Measurements from ENCODE around the gene ARHGEF28.

ARHGEF28 gene

GRCh38 chr5:73619606-73620333 lies 6.2 kb upstream of the ARHGEF28 start:
- DNase-seq (ENCODE audit: low spot score) = no peak

GRCh38 chr5:73620334-73620687 lies 5.7 kb upstream of the ARHGEF28 start:
- no peak for DNase-seq (ENCODE audit: low spot score)

DNA sequence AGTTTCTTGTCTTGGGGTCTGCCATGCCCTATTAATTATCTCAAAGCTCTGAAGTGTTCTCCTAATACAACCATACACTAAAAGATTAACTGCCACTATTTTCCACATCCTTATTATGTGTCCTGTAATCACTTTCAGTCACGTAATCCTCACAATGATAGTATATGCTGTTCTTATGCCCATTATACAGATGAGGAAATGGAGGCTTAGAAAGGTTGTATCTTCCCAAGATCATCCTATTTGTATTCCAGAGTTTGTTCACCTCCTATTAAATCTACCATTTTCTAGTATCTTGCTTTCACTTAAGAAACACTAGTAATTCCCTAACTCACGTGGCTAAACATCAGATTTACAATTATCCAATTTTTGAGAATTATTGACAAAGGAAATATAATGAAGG lies 2.9 kb upstream of the ARHGEF28 start:
- DNase-seq (ENCODE audit: low spot score) = no peak

DNA sequence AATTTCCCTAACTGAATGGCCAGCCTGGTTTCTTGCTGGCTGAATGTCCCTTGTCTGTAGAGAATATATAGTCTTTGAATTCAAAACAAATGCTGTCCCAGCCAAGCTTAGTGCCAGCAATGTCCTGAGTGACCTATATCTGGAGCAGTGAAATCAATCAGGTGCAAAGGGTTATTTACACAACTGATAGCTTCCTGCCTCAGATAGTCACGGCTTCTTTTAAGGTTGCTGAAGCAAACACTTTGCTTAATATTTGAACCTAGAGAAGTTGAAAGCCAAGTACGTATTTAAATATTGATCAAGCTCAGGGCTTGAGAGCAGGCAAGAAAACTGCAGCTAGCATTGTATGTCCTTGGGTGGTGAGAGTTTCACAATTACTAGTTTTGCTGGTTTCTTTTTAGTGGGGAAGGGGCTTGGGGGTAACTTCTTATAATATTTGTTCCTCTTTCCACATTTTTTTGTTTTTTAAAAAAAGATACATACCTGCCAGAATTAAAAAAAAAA lies 2.0 kb upstream of the ARHGEF28 start:
- no peak for DNase-seq (ENCODE audit: low spot score)

DNA sequence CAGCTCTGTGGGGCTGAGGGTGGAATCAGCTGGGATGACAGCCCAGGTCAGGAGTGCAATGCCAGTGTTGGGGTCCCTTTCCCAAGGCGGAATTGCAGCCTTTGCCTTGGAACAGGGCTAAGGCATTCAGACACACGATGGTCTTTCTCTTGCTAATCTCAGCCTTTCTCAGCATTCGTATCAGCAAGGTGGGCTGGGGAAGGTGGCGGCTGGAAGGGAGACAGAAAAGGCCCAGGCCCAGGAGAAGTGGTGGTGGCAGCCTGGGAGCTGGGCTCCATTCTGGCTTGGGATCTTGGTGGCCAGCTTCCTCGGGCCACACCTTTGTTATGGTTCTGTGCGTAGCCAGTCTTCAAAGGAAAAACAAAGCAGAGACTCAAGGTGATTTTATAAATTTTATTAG lies 1.1 kb upstream of the ARHGEF28 start:
- no peak for DNase-seq (ENCODE audit: low spot score)

DNA sequence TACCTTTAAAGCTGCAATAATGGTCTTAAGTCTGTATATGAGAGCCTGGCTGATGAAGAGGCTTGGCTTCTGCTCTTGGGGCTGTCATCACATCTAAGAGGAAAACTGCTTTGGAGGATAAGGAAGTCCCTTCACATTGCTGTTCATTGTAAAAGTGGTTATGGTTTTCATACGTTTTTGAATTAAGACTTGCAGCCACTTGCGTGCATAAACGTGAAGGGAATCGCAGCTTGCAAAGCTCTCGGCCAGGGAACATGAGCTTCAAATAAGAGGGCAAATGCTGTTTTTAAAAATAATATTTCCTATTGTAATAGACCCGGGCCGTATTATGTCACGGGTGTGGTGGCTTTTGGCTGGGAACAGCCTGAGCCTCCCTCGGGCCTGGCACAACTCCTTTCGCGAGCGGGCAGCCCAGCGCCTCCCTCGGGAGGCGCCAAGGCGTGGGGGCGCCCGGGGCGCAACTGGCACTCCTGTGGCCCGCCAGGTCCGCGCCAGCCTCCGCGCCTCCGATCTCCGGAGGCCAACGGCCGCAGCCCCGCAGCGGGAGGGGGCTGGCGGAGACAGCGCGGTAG lies 538 bp upstream of the ARHGEF28 start:
- DNase-seq (ENCODE audit: low spot score) = no peak

DNA sequence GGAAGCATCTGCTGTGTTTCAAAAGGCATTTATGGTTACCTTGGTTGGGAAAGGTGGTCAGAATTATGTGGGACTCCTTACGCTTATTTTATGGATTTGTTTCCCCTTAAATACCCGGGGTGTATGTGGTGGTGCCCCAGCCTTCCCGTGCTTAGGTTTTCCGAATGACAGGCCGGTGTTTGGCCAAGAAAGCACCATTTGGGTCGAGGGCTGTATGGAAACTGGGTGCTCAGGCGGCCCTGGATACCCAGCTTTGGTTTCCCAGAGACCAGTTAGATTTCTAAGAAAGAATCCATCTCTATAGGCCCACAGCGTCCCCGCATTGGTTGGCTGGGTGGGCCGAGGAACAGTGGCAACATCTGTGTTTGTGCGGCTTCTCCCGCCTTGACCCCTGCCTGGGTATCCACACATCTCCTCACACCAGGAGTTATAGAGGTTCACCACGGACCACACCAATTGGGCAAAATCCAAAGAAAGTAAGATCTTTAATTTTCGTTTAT lies 868 bp downstream of the ARHGEF28 start:
- no peak for DNase-seq (ENCODE audit: low spot score)

DNA sequence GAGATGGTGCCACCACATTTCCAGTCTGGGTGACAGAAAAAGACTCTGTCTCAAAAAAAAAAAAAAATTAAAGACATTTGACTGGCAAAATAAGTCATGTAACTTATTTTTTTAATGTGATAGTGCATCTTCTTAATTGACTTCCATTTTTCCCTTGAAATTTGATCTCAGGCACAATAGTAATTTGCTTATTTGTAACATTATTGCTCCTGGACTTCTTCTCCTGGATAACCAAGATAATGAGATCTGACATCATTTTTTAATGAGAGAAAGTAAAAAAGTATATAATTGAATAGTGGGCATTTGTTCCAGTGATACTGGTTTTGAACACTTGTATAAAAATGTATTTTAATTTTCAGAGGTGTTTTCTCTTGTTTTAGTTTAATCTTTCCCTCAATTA lies 3.5 kb downstream of the ARHGEF28 start:
- DNase-seq (ENCODE audit: low spot score) = no peak

- no peak for DNase-seq (ENCODE audit: low spot score)
Observed at GRCh38 chr5:73630765-73631164, 4.8 kb downstream of the ARHGEF28 start.

- no peak for DNase-seq (ENCODE audit: low spot score)
Observed at GRCh38 chr5:73631500-73631899, 5.5 kb downstream of the ARHGEF28 start.

DNA sequence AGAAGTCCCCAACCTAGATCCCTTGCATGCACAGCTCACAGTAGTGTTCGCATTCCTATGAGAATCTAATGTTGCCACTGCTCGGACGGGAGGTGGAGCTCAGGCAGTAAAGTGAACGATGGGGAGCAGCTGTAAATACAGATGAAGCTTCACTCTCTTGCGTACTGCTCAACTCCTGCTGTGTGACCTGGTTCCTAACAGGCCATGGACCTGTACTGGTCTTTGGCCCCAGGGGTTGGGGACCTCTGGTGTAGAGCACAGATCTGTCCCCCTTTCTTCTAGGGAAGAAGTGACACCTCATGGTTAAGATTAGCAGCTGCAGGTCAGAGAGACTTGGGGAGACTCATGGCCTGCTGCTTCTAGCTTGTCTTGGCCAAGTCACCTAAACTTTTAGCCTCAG lies 7.1 kb downstream of the ARHGEF28 start:
- DNase-seq (ENCODE audit: low spot score) = no peak

- no peak for DNase-seq (ENCODE audit: low spot score)
Observed at GRCh38 chr5:73636408-73636807, 10.4 kb downstream of the ARHGEF28 start.

DNA sequence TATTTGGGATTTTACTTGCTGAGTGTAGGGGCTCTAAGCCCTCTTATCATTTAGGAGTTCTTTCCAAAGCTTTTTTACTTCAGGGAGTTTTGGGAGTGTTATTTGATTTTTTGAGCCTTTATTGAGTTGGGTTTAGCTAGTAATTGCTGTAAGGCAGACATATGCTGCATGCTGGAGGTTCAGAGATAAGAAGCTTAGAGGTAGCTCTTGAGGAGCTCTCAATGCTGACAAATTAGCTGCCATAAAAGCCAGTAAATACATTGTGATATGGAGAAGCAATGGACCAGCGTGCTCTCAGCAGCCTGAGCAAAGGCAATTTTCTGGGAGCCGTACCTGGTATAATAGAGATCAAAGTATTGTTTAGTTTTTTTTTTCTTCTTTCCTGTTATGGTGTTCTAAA lies 11.6 kb downstream of the ARHGEF28 start:
- DNase-seq (ENCODE audit: low spot score) = no peak

DNA sequence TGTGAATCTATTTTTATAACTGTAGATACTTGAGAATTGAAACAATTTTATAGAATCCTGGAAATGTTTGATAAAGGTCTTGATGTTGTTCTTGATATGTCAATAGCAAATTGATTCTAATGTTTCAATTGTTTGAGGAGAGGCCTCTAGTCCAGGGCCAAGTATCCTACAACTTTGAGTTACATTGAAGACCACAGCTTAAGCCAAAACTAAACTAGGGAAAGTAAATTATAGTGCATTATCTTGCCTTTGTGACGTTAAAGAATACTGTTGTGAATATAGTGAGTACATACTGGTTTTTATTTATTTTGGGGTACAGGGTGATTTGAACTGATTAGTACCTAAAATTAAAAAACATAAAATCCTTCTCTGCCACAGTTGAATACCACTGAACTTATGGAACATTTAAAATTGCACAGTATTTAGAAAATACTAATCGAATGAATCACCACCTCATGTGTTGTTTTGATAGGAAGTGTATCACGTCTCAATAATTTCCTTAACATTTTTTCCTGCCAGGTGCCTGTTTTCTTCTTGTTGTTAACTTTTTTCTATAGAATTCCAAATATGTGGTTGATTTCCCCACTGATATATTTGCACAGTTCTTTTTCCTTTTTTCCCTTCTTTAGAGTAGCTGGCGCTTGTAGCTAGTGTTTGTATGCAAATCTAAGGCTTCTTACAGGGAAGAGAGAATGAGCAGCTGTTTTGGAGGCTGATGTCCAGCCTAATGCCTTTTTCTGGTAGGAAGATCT lies 12.5 kb downstream of the ARHGEF28 start:
- DNase-seq (ENCODE audit: low spot score) = no peak

- DNase-seq (ENCODE audit: low spot score) = no peak
Observed at GRCh38 chr5:73640861-73641320, 14.9 kb downstream of the ARHGEF28 start.

- no peak for DNase-seq (ENCODE audit: low spot score)
Observed at GRCh38 chr5:73641811-73642210, 15.8 kb downstream of the ARHGEF28 start.

DNA sequence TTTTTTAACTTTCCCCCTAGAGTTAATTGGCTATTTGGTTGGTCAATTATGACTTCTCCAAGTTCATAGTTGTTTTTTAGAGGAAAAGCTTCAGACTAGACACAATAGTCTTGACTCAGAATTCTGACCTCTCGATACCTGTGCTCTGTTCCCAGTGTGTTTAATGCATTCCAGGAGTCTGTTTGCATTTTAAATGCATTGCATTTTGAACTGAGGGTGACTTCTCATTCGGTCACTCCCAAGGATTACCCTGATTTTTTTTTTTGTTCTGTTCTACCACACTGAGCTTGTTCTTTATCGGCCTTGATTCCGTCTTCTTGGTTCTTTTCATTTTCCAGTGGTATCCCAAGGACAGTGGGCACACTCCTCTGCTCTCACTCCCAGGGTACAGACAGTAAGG lies 16.3 kb downstream of the ARHGEF28 start:
- no peak for DNase-seq (ENCODE audit: low spot score)

DNA sequence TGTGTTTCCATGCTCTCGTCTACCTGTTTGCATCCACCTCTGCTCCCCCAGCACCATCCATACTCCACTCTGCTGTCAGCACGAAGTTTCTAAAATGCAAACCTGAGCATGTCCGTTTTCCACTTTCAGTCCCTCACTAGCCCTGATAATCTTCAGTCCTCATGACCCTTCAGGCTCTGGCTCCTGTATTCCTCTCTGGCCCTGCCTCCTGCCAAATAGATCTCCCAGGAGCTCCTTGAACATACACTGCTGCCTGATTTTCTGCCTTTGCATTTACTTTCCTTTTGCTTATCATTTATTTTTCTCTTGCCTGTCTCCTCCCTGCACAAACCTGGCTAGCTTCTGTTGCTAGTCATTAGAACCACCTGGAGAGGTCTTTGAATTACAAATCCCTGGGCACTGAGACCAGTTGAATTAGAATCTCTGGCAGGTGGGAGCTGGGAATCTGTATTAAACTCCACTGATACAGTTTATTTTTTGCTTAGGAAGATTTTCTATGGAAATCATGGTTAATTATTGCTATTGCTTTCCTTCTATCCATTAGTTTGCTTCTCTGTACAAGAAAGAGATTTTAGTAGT lies 18.5 kb downstream of the ARHGEF28 start:
- DNase-seq (ENCODE audit: low spot score) = no peak

- no peak for DNase-seq (ENCODE audit: low spot score)
Observed at GRCh38 chr5:73647721-73648120, 21.7 kb downstream of the ARHGEF28 start.

DNA sequence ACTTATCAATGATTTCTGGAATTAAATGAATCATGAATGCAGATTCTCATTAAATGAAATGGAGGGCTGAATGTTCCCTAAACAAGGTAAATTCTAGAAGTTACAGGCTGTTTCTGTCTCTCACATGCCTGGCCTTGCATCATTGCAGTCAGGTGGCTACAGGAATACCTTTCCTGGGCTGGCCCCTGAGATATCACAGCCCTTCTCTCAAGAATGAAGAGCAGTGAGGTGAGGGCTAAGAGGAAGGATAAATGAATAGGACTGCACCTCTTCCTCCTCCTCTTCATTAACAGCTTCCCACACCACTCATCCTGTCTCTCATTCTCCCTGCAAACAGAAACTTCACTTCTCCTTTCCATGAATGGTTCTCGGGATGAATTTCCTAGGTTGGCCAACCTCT lies 22.5 kb downstream of the ARHGEF28 start:
- DNase-seq (ENCODE audit: low spot score) = no peak

- DNase-seq (ENCODE audit: low spot score) = no peak
Observed at GRCh38 chr5:73649926-73650325, 23.9 kb downstream of the ARHGEF28 start.

DNA sequence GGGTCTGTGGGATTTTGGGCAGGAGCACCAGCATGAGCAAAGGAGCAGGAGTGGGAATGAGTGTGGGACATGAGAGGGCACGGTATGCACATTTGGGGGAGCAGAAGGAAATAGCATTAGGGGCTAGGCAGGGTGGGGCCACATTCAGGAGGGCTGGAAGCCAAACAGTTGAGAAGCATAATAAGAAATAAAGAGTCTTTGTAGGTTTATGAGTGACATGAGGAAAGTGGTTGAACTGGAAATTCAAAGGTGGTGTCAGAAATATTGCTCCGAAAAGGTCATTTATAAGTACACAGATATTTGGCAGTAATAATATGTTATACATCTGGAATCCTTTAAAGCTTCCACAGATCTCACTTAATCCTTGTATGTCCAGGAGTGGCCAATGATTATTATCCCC lies 26.4 kb downstream of the ARHGEF28 start:
- no peak for DNase-seq (ENCODE audit: low spot score)
